Fibroblast of peridontal ligament (primary cell): Measurements from ENCODE around the gene ZNF831.

Source experiments
- DNase-seq: peaks from one replicate; pipeline ENCODE4 v3.0.0-alpha.2; 2010; ENCODE audit errors: extremely low read depth

ZNF831 gene

GRCh38 chr20:59141818-59142581 is 21.6 kb upstream of the ZNF831 start:
- DNase-seq, result no peak

- DNase-seq, result no peak
Measured at GRCh38 chr20:59143326-59143725, 20.3 kb upstream of the ZNF831 start.

- no peak for DNase-seq
Measured at GRCh38 chr20:59144179-59144830, 19.3 kb upstream of the ZNF831 start.

GRCh38 chr20:59144831-59145196 is 18.8 kb upstream of the ZNF831 start:
- no peak for DNase-seq

- no peak for DNase-seq
Measured at GRCh38 chr20:59145247-59145923, 18.2 kb upstream of the ZNF831 start.

- no peak for DNase-seq
Measured at GRCh38 chr20:59145924-59146779, 17.5 kb upstream of the ZNF831 start.

GRCh38 chr20:59146780-59147565 is 16.6 kb upstream of the ZNF831 start:
- no peak for DNase-seq

- no peak for DNase-seq
Measured at GRCh38 chr20:59147586-59147985, 16.0 kb upstream of the ZNF831 start.

GRCh38 chr20:59148701-59149493 is 14.7 kb upstream of the ZNF831 start:
- DNase-seq, result no peak

GRCh38 chr20:59149678-59150504 is 13.7 kb upstream of the ZNF831 start:
- no peak for DNase-seq

- no peak for DNase-seq
Measured at GRCh38 chr20:59150821-59151251, 12.8 kb upstream of the ZNF831 start.

- no peak for DNase-seq
Measured at GRCh38 chr20:59151391-59151790, 12.2 kb upstream of the ZNF831 start.

- DNase-seq, result no peak
Measured at GRCh38 chr20:59151820-59152219, 11.8 kb upstream of the ZNF831 start.

- no peak for DNase-seq
Measured at GRCh38 chr20:59152559-59153354, 10.9 kb upstream of the ZNF831 start.

GRCh38 chr20:59153355-59153681 is 10.3 kb upstream of the ZNF831 start:
- no peak for DNase-seq

- DNase-seq, result no peak
Measured at GRCh38 chr20:59153832-59154231, 9.8 kb upstream of the ZNF831 start.

GRCh38 chr20:59154317-59155013 is 9.2 kb upstream of the ZNF831 start:
- no peak for DNase-seq

GRCh38 chr20:59157064-59157463 is 6.6 kb upstream of the ZNF831 start:
- DNase-seq, result no peak
